GM21737 (cell line): Measurements from ENCODE around the gene VPS4A.

Experiments
- ATAC-seq: cut with Tn5 transposase; IDR thresholded peaks from one replicate; pipeline ENCODE4 v1.9.1; 2021; ENCODE audit warnings: mild to moderate bottlenecking, moderate library complexity; ENCODE audit not compliant: unreplicated experiment

VPS4A gene

GRCh38 chr16:69363281-69363717 is 52.1 kb downstream of the VPS4A start:
- no peak for ATAC-seq

GRCh38 chr16:69364088-69364487 is 52.9 kb downstream of the VPS4A start:
- ATAC-seq, result no peak

- no peak for ATAC-seq
These were observed 54.8 kb downstream of the VPS4A start for GRCh38 chr16:69365901-69366300.

- ATAC-seq, result no peak
These were observed 55.3 kb downstream of the VPS4A start for GRCh38 chr16:69366431-69366830.

- no peak for ATAC-seq
These were observed 56.8 kb downstream of the VPS4A start for GRCh38 chr16:69367980-69368379.

GRCh38 chr16:69368866-69369265 is 57.7 kb downstream of the VPS4A start:
- no peak for ATAC-seq

GRCh38 chr16:69371564-69371963 is 60.4 kb downstream of the VPS4A start:
- ATAC-seq, result no peak

- ATAC-seq, result no peak
These were observed 61.9 kb downstream of the VPS4A start for GRCh38 chr16:69373019-69373418.
